NCI-H345 (cell line): ENCODE results near the gene VSIR.

ENCODE experiments used
- DNase-seq: peaks from one replicate; lab custom pipeline; 2025; lab: John Stamatoyannopoulos, UW

Gene VSIR

DNA sequence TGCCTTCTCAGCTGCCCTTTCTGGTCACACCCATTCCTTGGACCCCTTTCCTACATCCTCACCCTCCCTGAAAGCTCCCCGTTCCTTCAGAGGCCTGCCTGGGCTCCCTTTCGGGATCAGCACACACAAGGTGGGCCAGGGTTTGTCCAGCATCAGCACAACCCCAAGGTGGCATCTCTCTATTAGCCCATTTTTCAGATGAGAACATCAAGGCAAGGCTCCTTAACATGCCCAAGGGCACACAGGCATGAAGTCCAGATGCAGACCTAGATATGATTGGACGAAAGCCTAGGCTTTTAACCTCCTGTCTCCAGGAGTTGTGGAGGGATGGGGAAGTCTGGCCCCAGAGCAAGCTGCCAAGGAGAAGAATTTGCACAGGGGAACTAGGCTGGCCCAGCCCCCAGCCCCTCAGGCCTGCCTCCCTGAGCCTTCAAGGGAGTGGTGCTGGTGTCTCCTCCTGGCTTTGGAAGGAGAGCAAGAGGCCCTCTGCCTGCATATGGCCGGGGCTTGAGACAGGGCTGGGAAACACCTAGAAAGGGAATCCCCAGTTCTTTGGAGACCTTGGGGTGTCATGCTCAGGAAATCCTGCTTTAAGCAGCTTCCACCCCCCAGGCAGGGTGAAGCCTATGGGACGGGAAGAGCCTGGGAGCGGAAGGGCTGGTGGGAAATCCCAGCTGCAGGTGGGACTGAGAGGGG, 9.0 kb upstream of the VSIR start:
- no peak for DNase-seq

DNA sequence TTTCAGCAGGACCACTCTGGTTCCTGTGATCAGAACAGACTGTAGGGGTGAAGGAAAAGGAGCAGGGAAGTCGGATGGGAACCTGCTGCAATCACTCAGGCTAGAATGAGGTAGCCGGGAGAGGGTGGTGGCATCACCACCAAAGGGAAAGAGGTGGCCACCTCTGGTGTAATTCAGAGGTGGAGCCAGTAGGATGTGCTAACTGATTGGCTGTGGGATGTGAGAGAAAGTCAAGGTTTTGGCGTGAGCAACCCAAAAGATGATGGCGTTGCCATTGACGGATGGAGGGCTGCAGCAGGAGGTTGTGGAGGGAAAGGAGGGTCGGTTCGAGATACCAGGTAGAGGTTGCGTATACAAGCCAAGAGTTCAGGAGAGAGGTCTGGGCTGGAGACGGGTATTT, 7.4 kb upstream of the VSIR start:
- DNase-seq: no peak

DNA sequence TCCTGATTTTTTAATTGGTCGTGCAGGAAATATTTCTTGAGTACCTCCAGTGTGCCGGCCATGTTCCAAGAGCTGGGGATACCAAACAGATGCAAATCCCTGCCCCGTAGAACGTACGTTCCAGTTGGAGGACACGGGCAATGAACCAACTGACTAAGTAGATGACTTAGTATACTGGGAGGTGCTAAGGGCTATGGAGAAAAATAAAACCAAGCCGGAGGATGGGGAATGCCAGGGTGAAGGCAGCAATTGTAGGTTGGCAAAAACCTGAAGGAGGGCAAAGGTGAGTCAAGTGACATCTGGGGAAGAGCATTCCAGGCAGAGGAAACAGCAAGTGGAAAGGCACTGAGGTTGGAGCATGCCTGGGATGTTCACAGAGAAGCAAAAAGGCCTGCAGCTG, 6.8 kb upstream of the VSIR start:
- DNase-seq: no peak

- DNase-seq: no peak
Observed at GRCh38 chr10:71779641-71780040, 6.3 kb upstream of the VSIR start.

DNA sequence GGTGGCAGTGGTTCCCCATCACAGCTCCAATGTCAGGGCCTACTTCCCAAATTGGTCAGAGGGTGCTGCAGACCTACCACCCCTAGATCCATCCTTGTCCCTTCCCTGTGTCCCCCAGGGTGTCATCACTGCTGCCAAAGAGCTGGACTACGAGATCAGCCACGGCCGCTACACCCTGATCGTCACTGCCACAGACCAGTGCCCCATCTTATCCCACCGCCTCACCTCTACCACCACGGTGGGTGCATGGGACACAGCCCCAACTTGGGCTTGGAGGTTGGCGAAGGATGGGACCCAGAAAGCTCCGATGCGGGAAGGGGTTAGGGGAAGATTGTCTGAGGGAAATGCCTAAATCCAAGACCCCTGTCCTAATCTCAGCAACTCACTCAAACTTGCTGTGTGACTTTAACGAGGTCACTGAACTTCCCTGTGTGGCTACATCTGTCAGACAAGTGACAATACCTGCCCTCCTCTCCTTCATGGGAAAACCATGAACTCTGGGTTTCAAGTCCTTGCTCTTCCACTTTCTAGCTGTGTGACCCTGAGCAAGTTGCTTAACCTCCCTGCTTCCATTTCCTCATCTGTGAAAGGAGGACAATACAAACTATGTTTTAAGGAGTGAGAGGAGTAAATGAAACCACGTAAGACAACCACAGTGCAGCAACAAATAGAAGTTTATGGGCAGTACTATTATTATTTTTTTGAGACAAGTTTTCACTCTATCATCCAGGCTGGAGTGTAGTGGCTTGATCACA, 4.9 kb upstream of the VSIR start:
- no peak for DNase-seq

GRCh38 chr10:71777213-71777985, 4.1 kb upstream of the VSIR start:
- no peak for DNase-seq

GRCh38 chr10:71776481-71776925, 3.2 kb upstream of the VSIR start:
- no peak for DNase-seq

DNA sequence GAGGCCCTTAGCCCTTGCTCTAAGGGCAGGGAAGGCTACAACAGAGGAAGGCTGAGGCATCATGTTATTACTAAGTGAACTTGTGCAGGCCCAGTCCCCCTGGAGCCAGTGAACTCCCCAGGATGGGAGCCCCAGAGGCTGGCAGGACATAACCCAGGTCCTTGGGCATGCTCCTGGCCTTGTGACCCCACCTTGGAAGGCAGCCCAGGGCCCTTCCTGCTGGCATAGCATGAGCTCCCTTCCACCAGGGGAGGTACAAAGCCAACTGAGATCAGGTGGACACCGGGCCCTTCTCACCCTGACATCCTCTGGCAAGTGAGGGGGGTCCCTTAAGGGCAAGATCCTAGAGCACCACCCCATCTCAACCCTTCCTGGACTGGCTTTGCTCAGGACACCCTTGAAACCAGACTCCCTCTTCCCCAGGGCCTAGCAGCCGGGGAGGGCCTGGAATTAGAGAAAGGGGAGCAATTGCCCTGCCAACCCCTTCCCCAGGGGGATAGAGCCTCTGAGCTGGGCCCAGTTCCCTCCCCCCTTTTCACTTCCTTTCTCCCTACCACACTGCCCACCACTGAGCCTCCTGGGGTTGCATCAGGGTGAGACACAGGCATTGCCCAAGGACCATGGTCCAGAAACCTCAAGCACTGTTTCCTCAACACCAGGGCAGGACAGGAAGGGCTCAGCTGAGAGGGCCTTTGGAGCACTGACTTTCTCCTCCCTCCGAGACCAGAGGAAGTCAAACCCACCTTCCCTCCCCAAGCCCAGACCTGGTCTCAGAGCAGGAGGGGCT, 1.8 kb upstream of the VSIR start:
- DNase-seq: no peak

GRCh38 chr10:71772832-71773220, 494 bp downstream of the VSIR start:
- no peak for DNase-seq

DNA sequence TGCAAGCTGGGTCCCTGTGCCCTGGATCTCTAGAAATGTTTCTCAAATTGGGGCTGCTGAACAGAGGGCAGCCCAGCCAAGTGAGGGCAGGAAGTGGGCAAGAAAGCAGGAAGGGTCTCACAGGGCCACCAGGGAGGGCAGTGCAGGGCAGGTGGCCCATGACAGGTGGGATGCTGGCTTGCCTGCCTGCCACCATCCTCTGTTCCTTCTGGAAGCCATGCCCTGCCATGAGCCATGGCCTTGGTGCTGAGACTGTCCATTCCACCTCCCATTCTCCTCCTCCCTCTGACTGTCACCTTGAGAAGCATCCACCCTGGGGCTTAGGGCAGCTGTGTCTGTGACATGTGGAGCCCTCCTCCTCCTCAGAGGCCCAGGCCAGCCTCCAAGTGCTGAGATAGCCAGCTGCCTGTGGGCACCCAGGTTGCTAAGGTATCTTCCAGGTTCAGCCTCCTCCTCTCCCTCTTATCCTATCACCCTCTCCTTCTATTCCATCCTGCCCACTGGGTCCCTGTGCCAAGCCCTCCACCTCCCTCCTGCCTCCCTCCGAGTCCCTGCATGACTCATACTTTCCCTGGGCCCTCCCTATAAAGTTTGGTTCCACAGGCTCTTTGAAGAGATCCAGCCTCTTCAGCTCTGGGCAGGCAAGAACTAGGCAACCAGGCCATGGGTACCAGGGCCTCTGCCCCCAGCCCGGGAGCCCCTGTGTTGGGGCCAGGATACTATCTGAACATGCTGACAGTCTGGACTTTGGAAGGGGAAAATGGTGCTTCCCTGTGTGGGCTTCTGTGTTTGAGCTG, 1.3 kb downstream of the VSIR start:
- no peak for DNase-seq

DNA sequence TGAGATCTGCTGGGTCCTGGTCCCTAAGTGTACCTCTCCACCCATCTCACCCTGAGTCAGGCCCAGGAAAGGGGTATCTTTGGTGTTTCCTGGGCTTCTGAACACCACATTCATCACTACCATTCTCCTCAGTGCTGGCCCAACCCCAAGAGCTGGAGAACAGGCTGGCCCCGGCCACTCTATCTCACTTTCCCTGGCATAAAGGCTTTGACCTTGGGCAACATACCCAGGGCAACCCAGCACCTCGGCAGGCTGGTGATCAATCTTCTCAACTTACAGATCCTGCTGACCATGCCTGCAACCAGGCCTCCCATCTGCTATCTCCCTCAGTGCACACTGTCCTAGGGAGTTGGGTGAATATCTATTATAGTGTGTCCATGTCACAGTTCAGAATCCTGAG, 2.1 kb downstream of the VSIR start:
- DNase-seq: no peak

DNA sequence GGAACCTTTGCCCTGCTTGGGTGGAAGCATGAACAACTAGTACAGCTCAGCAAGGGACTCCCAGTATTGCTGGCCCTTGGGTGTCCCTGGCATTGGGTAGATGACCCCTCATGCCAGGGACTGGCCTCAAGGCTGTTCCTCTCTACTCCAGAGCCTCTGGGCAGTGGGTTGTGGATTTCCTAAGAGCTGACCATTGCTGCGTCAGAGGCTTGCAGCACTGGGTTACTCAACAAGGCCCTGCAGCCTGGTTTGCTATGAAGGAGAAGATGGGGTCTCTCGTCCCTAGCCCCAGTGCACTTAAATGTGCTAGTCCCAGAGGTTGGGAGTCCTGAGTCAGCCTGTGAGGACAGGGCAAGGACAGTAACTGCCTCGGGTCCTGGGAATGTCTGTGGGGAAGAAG, 2.5 kb downstream of the VSIR start:
- DNase-seq: no peak

GRCh38 chr10:71770255-71770654, 3.1 kb downstream of the VSIR start:
- no peak for DNase-seq

GRCh38 chr10:71769279-71769823, 4.0 kb downstream of the VSIR start:
- no peak for DNase-seq

DNA sequence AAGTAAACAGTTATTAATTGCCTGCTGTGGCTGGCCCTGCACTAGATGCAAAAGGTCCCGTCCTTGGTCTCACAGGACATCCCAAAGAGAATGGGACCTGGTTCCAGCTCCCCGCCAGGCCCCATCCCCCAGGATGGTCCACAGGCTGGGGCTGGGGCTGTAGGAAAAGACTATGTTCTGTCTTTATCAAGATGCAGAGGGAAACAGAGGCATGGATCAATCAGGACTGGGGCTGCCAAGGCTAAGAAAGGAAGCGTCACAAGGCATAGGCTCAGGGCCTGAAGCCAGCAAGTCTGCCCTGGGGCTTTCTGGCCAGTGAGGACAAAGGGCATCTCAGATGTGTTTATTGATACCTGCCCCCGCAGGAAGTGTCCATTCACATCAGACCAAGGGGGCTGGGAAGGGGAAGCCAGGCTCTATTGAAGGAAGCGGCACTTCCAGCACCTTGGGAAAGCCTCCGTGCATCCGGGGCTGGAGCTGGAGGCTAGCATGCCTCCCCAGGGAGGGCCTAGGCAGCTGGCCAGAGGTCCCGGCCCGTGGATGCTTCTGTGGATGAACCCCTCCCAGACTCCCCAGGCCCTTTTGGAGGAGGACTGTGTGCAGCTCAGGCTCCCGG, 5.8 kb downstream of the VSIR start:
- no peak for DNase-seq

DNA sequence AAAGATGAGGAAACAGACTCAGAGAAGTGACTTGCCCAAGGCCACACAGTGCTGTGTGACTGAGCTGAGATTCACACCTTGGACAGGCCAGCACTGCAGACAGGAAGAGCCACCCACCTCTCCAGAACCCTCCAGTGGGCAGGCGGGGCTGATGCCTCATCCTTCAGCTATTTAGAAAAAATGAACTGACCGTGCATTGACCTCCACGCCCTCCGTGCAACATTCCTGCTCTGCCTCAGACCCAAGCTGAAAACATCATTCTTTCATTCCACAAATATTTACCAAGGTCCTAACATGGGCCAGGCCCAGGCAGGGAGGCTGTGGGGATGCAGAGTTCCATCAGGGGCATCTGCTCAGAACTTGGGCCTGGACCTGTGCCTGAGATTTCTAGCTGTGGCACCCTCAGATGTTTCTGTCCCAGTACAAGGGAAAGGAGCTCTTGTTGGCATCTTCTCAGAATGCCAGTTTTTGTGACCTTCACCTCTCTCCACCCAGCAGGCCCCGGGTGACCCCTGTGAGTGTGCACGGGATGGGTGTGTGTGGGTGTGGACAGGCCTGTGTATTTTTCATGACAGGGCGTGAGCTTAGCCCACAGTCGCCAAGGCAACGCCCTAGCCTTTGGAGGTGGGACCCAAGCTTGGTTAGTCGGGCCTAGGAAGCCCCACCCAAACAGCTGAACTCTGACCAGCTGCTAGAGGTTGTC, 6.5 kb downstream of the VSIR start:
- DNase-seq: no peak

DNA sequence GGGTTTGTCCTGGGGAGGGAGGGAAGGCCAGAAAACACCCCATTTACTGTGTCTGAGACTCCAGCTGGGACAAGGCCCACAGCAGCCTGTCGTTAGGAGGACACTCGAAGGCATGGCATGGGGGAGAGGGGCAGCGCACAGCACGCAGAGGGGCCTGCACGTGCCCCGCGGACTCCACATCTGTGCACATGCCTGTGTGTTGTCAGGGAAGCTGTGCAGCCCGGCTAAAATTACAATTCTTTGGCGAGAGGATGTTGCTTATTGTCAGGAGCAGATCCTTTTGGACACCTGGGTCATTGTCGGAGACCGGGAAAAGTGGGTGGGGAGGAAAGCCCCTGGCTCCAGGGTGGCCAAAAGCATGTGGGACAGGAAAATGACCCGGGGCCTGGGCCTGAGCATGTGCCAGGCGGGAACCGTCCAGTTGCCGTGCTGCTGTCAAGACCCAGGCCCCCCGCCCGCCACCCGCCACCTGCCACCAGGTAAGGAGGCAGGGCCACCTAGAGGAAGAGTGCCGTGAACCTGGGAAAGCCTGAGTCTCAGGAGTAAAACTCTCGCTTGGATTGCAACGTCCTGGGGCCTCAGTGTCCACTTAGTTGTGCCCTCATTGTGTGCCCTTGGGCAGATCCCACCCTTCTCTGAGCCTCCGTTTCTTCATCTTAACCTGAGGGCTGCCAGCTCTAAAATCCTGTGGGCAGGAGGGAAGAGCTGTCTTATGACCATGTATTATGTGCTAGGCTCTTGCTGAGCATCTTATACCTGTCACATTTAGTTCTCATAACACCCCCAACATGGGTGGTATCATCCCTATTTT, 7.2 kb downstream of the VSIR start:
- no peak for DNase-seq

GRCh38 chr10:71765176-71765904, 8.0 kb downstream of the VSIR start:
- DNase-seq: no peak
